Skeletal muscle tissue (tissue), 4 donors: Measurements from ENCODE around the gene SLC18B1. TPM values are rescaled to one million over a fixed set of nuclear protein-coding genes. Genes with fewer than 3 reads are reported as not detected.

Experiments used
- H3K27ac ChIP-seq: one replicate; pipeline ENCODE4 v1.7.0; 2013; ENCODE audit warnings: mild to moderate bottlenecking, low read depth, low read length, inconsistent platforms
- H3K27me3 ChIP-seq, 3 donors: one replicate each; pipeline ENCODE4 v1.7.0; 2013; ENCODE audit warnings: low read length in 3 of 3; ENCODE audit not compliant: control insufficient read depth in 3 of 3, insufficient read depth in 3 of 3
- H3K36me3 ChIP-seq, 3 donors: one replicate each; pipeline ENCODE4 v1.7.0; 2013; ENCODE audit warnings: low read length in 3 of 3; ENCODE audit not compliant: control insufficient read depth in 3 of 3, insufficient read depth in 3 of 3
- H3K4me1 ChIP-seq, 3 donors: one replicate each; pipeline ENCODE4 v1.7.0; 2013; ENCODE audit warnings: low read length in 3 of 3, mild to moderate bottlenecking in 3 of 3; ENCODE audit not compliant: control insufficient read depth in 3 of 3, insufficient read depth in 3 of 3
- H3K4me3 ChIP-seq, 3 donors: one replicate each; pipeline ENCODE4 v1.7.0; 2013; ENCODE audit warnings: low read length in 3 of 3
- H3K9ac ChIP-seq, 3 donors: one replicate each; pipeline ENCODE4 v1.7.0; 2013; ENCODE audit warnings: low read length in 3 of 3, mild to moderate bottlenecking in 3 of 3, moderate library complexity in 2 of 3, low read depth in 1 of 3
- H3K9me3 ChIP-seq, 3 donors: one replicate each; pipeline ENCODE4 v1.7.0; 2013; ENCODE audit warnings: low read length in 3 of 3; ENCODE audit not compliant: control insufficient read depth in 3 of 3
- total RNA-seq: library from RNA; depleted of rRNA; stranded (reverse); fragments of >200 nt; gene quantifications from one replicate; pipeline ENCODE4 v1.2.3, GENCODE V29; 2014
- donor health status: Osteomylitis.

SLC18B1 gene
- total RNA-seq, 1 donor from 2014 or later, result 12.0 TPM

GRCh38 chr6:132768051-132768517 is 30.4 kb downstream of the SLC18B1 start:
- peaks cover 0 to 12% (median 9%) of the 10 kb centered on the region in 3 donors for H3K36me3 ChIP-seq
- H3K9ac ChIP-seq, result no peak overlapping the region
- no peaks in the 10 kb centered on the region for H3K4me1 ChIP-seq
- no peak overlapping the region for H3K4me3 ChIP-seq
- H3K9me3 ChIP-seq, result no peaks in the 10 kb centered on the region
- no peak overlapping the region for H3K27ac ChIP-seq
- no peaks in the 10 kb centered on the region for H3K27me3 ChIP-seq

- no peaks in the 10 kb centered on the region for H3K4me1 ChIP-seq
- peaks cover 0 to 4% (median 0%) of the 10 kb centered on the region in 3 donors for H3K36me3 ChIP-seq
- no peak overlapping the region for H3K9ac ChIP-seq
- H3K9me3 ChIP-seq, result no peaks in the 10 kb centered on the region
- H3K4me3 ChIP-seq, result no peak overlapping the region
- no peak overlapping the region for H3K27ac ChIP-seq
- no peaks in the 10 kb centered on the region for H3K27me3 ChIP-seq
Measured at GRCh38 chr6:132765560-132765959, 32.9 kb downstream of the SLC18B1 start.

GRCh38 chr6:132764370-132764769 is 34.1 kb downstream of the SLC18B1 start:
- H3K9ac ChIP-seq, result no peak overlapping the region
- H3K4me1 ChIP-seq, result no peaks in the 10 kb centered on the region
- no peaks in the 10 kb centered on the region for H3K36me3 ChIP-seq
- no peaks in the 10 kb centered on the region for H3K9me3 ChIP-seq
- H3K27ac ChIP-seq, result no peak overlapping the region
- no peak overlapping the region for H3K4me3 ChIP-seq
- H3K27me3 ChIP-seq, result no peaks in the 10 kb centered on the region

GRCh38 chr6:132763269-132763668 is 35.2 kb downstream of the SLC18B1 start:
- no peak overlapping the region for H3K27ac ChIP-seq
- H3K27me3 ChIP-seq, result no peaks in the 10 kb centered on the region
- H3K9ac ChIP-seq, result no peak overlapping the region
- H3K4me1 ChIP-seq, result no peaks in the 10 kb centered on the region
- no peaks in the 10 kb centered on the region for H3K36me3 ChIP-seq
- no peaks in the 10 kb centered on the region for H3K9me3 ChIP-seq
- H3K4me3 ChIP-seq, result no peak overlapping the region

- Histone ChIP-seq H3K36me3 (no peaks in the 10 kb centered on the region), H3K27ac (no peak overlapping the region), H3K4me3 (no peak overlapping the region), H3K9me3 (no peaks in the 10 kb centered on the region), H3K27me3 (no peaks in the 10 kb centered on the region), H3K4me1 (no peaks in the 10 kb centered on the region), H3K9ac (no peak overlapping the region)
Measured at GRCh38 chr6:132760256-132760655, 38.2 kb downstream of the SLC18B1 start.

GRCh38 chr6:132758689-132759088 is 39.7 kb downstream of the SLC18B1 start:
- Histone ChIP-seq H3K27me3 (no peaks in the 10 kb centered on the region), H3K27ac (no peak overlapping the region), H3K9ac (no peak overlapping the region)

GRCh38 chr6:132752255-132752654 is 46.2 kb downstream of the SLC18B1 start:
- H3K36me3 ChIP-seq, result no peaks in the 10 kb centered on the region
- no peaks in the 10 kb centered on the region for H3K27me3 ChIP-seq
- no peak overlapping the region for H3K27ac ChIP-seq
- H3K4me1 ChIP-seq, result no peaks in the 10 kb centered on the region
- H3K4me3 ChIP-seq, result no peak overlapping the region
- no peak overlapping the region for H3K9ac ChIP-seq
- H3K9me3 ChIP-seq, result no peaks in the 10 kb centered on the region

More at GRCh38 chr6:132758689-132759088, 39.7 kb downstream of the SLC18B1 start:
- H3K9me3 ChIP-seq, result no peaks in the 10 kb centered on the region
- H3K4me1 ChIP-seq, result no peaks in the 10 kb centered on the region
- no peaks in the 10 kb centered on the region for H3K36me3 ChIP-seq
- no peak overlapping the region for H3K4me3 ChIP-seq

- Histone ChIP-seq H3K36me3 (no peaks in the 10 kb centered on the region), H3K9me3 (no peaks in the 10 kb centered on the region), H3K4me3 (no peak overlapping the region), H3K27ac (no peak overlapping the region), H3K27me3 (no peaks in the 10 kb centered on the region), H3K9ac (no peak overlapping the region), H3K4me1 (no peaks in the 10 kb centered on the region)
Measured at GRCh38 chr6:132751828-132752227, 46.6 kb downstream of the SLC18B1 start.

GRCh38 chr6:132751306-132751705 is 47.1 kb downstream of the SLC18B1 start:
- H3K4me1 ChIP-seq, result no peaks in the 10 kb centered on the region
- H3K36me3 ChIP-seq, result no peaks in the 10 kb centered on the region
- H3K9me3 ChIP-seq, result no peaks in the 10 kb centered on the region
- H3K9ac ChIP-seq, result no peak overlapping the region
- H3K4me3 ChIP-seq, result no peak overlapping the region
- no peak overlapping the region for H3K27ac ChIP-seq
- no peaks in the 10 kb centered on the region for H3K27me3 ChIP-seq

- H3K9ac ChIP-seq, result no peak overlapping the region
- no peak overlapping the region for H3K27ac ChIP-seq
- no peaks in the 10 kb centered on the region for H3K9me3 ChIP-seq
- no peak overlapping the region for H3K4me3 ChIP-seq
- no peaks in the 10 kb centered on the region for H3K27me3 ChIP-seq
- no peaks in the 10 kb centered on the region for H3K4me1 ChIP-seq
- H3K36me3 ChIP-seq, result no peaks in the 10 kb centered on the region
Measured at GRCh38 chr6:132750455-132751248, 47.8 kb downstream of the SLC18B1 start.
